Gastroesophageal sphincter (tissue), 3 donors: ENCODE data around the gene NDUFA11.

ENCODE experiments used
- CTCF ChIP-seq, 4 experiments: fragments of 200-600 bp in 2 of 4; fragments of 450-650 bp in 2 of 4; sonication (generic) in 1 of 4; IDR thresholded peaks; one replicate each; pipeline ENCODE4 v1.5.1; 2017 to 2019; ENCODE audit warnings: antibody characterized with exemption in 4 of 4, mild to moderate bottlenecking in 2 of 4, moderate library complexity in 2 of 4
- EP300 ChIP-seq: sonication (generic); formaldehyde crosslinking; IDR thresholded peaks from one replicate; pipeline ENCODE4 v1.6.1; 2017; ENCODE audit warnings: antibody characterized with exemption, mild to moderate bottlenecking
- POLR2A ChIP-seq, 2 donors: fragments of 450-650 bp; IDR thresholded peaks; one replicate each; pipeline ENCODE4 v1.6.1; 2017; ENCODE audit warnings: antibody characterized with exemption in 2 of 2, mild to moderate bottlenecking in 2 of 2, moderate library complexity in 1 of 2
- POLR2AphosphoS5 ChIP-seq: sonication (generic); formaldehyde crosslinking; IDR thresholded peaks from one replicate; pipeline ENCODE4 v1.6.1; 2017; ENCODE audit warnings: antibody characterized with exemption

- no peak for TF ChIP-seq POLR2AphosphoS5
- no peak for TF ChIP-seq CTCF (IDR thresholded peaks at IDR 0.05)
- TF ChIP-seq EP300 = no peak
- TF ChIP-seq POLR2A (IDR thresholded peaks at IDR 0.05) = no peak
Observed at GRCh38 chr19:5867201-5868136, 36.1 kb downstream of the NDUFA11 start.
